Measurements from ENCODE around the gene PTF1A. TPM values are rescaled to one million over a fixed set of nuclear protein-coding genes. Genes with fewer than 3 reads are reported as not detected.

PTF1A gene
- total RNA-seq, 2 donors from 2014 or later: not detected

DNA sequence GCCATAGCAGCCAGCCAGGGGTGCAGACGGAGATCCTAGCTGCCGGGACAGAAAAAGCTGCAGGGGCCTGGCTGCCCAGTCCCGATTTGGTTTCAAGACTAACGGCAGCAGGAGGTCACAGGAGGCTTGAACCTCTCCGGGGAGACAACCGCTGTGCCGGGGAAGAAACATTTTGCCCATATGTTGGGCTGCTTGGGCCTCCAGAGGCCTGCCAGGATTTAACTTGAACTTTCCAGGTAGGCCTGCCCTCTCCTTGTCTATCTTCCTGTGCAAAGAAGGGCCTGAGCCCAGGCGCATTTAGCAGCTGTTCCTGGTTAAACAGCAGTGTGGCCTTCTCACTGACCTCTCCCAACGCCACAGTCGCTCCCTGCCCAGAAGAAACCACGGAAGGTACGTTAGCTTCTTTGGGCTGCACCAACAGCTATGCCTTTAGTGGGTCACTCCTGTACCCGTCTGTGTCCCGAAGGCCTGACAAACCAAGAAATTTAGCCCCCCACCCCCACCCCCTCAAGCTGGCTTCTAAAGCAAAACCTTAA lies 17.1 kb upstream of the PTF1A start:
- ATAC-seq (no peak), DNase-seq (no peak)
- intact Hi-C loops (cut with DNase I, micrococcal nuclease): no loop called here

DNA sequence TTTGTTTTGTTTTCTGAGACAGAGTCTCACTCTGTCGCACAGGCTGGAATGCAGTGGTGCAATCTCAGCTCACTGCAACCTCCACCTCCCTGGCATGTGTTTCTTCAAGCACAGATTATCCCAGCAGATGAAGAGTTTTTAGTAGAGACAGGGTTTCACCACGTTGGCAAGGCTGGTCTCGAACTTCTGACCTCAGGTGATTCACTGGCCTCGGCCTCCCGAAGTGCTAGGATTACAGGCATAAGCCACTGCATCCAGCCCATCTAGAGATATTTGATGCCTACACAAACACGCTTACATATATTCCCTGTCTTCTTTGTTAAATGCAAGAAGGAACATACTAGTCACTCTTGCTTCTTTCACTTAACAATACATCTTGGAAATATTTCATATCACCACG lies 5.9 kb upstream of the PTF1A start:
- intact Hi-C loops (cut with DNase I, micrococcal nuclease): no loop called here
- DNase-seq: no peak
- ATAC-seq: no peak

DNA sequence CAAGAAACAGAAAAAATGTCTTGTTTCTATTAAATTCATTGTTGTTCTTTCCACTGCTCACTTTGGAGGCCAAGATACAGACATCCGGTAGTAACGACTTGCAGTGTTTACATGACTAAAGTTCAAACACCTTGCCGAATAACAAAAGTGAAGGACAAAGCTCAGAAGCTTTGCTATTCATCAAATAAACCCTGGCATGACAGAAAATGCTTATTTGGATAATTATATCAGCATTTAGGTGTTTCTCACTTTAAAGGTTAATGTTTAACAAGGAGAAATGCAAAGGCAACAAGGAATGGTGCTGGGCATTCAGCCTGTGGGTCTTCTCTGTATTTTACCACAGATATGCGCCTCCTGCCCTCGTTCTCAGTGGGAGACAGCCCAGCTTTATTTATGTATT lies 5.4 kb upstream of the PTF1A start:
- no peak for DNase-seq
- peak; percentile 48 for ATAC-seq
- intact Hi-C loops (cut with DNase I, micrococcal nuclease): no loop called here

DNA sequence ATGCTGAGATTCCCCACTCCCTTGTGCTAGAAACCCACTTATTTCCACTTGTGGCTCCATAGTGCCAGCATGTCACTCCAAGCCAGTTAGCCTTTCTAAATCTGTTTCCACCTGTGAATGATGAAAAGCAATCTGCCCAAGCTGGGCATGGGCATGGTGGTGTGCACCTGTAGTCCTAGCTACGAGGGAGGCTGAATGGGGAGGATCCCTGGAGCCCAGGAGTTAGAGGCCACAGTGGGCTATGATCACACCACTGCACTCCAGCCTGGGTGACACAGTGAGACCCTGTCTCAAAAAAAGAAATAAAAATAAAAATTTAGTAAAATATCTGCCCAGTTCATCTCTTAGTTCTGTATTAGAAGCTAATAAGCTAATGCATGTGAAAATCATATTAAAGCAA lies 5.0 kb upstream of the PTF1A start:
- ATAC-seq (no peak), DNase-seq (no peak)
- intact Hi-C loops (cut with DNase I, micrococcal nuclease): no loop called here

DNA sequence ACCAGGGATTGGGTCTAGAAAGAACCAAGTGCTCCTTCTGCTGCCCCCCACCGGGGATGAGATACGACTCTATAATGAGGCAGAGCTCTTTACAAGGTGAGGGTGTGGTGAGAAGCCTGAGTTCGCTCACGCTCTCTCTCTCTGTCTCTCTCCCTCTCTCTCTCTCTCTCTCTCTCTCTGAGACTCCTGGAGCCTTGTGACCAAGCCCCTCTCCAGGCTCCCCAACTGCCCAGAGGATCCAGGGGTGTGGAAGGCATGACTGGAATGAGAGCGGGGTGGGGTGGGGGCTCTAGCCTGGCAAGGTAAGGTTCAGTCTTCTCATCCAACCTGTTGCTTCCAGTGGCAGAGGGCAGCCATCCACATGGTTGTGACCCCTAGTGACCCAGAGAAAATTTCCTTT lies 3.1 kb upstream of the PTF1A start:
- intact Hi-C loops (cut with DNase I, micrococcal nuclease): no loop called here
- DNase-seq (no peak), ATAC-seq (no peak)

DNA sequence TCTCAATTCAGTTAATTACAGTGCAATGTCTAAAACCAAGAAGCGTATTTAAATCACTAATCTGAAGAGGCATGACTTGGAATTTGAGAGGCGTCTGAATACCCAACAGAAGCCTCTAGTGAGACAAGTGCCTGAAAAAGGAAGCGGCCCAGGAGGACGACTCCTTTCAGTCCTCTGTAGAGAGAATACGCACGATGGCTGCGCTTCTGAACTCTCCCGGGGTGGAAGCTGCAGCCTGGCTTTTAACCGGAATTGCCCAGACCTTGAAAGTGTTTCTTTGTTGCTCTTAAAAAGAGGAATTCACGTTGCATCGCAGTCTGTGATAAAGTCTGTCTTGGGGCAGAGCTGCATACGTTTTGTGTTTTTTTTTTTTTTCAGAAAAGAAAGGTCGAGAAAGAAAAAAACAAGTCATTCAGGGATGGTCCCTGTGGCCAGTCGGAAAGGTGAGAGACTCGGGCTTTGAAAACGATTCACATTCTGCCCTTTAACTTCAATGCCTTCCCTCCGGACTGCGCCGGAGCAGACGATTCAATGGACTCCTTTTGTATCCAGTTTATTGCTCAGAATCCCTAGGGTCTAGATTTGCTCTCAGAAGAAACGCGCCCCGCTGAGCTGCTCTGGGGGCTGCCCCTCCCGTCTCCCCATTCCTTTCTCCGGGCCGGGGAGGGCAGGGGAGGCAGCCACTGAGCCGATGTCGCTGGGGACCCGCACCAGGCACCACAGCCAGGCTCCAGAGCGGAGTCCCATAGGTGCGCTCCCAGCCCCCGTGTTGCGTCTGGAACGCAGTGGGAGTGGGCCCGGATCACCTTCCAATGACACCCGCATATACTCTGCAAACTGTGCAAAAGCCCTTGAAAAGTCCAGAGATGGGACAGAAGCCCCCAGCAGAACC lies 994 bp upstream of the PTF1A start:
- intact Hi-C loops (cut with DNase I, micrococcal nuclease): no loop called here
- ATAC-seq (no peak), DNase-seq (no peak)

DNA sequence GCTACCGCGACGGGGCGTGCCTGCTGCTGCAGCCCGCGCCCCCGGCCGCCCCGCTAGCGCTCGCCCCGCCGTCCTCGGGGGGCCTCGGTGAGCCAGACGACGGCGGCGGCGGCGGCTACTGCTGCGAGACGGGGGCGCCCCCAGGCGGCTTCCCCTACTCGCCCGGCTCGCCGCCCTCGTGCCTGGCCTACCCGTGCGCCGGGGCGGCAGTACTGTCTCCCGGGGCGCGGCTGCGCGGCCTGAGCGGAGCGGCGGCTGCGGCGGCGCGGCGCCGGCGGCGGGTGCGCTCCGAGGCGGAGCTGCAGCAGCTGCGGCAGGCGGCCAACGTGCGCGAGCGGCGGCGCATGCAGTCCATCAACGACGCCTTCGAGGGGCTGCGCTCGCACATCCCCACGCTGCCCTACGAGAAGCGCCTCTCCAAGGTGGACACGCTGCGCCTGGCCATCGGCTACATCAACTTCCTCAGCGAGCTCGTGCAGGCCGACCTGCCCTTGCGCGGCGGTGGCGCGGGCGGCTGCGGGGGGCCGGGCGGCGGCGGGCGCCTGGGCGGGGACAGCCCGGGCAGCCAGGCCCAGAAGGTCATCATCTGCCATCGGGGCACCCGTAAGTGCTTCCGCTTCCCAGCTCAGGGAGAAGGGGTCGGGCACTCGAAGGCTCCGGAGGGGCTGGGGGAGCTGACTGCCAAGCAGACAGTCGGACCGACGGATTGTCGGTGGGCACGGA lies 761 bp downstream of the PTF1A start:
- ATAC-seq (no peak), DNase-seq (no peak)
- intact Hi-C loops (cut with DNase I, micrococcal nuclease): no loop called here

DNA sequence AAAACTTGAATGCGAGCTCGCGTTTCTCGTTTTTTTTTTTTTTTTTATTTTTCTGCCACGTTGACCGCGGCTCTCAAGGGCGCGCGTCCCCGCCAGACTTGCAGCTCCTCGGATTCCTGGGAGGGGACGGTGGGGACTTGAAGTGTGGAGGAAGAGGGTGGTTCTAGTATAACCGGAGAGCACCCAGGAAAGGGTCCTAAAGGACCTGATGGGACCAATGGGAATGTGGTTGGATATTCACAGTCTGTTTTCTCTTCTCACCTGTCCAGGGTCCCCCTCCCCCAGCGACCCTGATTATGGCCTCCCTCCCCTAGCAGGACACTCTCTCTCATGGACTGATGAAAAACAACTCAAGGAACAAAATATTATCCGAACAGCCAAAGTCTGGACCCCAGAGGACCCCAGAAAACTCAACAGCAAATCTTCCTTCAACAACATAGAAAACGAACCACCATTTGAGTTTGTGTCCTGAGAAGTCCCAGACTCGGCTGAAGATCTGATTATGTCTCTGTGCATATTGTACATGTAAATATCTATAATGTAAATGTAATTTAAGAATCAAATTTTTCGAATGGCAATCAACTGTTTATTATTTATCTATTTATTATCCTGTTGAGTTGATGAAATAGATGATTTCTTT lies 1.4 kb downstream of the PTF1A start:
- DNase-seq (no peak), ATAC-seq (no peak)
- intact Hi-C loops (cut with DNase I, micrococcal nuclease): no loop called here

DNA sequence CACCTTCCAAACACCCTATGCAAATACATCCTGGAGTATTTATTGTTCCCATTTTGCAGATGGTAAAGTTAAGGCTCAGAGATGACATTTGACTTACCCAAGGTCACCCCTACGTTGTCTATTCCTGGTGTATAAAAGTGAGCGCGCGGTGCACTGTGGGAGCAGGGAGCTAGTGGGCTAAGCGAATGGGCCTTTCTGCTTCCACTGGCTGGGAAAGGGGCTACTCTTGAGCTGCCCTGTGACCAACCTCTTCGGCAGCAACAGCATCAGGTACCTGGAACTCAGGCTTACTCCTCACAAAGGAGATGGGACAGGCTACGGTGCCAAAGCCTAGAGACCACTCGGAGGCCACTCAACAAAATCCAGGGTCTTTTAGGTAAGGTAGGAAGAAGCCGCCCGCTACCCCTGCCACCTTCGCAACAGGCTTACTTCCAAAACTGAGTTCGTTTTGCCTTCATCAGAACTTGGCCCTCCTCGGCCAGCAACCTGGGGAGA lies 2.4 kb downstream of the PTF1A start:
- no peak for ATAC-seq
- intact Hi-C loops (cut with DNase I, micrococcal nuclease): no loop called here
- DNase-seq: no peak

DNA sequence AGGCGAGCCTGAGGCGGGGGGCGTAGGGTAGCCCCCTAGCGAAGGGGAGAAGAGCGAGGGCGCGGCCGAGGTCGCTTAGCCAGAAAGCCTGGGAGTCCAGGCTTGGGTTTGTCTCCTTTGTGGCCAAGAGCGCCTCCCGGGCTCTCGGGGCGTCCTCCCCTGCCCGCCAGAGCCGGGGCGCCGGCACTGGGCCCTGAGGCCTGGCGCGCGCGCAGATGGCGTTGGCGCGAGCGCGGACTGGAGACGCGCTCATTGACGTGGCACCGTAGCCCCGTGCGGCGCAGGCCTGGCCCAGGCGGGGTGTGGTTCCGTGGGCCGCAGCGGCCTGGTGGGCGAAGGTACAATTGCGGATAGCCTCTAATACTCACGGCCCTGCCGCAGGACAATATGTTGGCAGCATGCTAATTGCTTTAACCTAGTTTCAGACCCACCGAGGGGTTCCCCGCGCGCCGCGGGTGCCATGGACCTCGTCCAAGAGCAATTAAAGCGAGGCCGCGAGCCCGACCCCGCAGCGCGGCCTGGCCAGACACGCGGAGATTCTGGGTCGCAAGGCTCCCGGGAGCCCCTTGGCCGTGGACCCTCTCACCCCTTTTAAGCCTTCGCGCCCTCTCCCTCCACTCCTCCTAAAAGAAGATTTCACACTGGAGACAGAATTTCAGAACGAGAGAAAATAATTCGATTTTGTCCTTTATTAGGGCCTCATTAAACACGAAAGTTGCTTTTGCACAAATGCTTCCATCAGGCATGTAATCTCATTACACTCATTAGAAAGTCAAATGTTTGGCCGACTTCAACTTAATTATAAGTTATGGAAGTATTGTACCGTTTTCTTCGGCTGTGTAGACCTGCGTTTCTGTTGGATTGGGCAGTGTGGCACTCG lies 3.1 kb downstream of the PTF1A start:
- ATAC-seq (no peak), DNase-seq (no peak)
- intact Hi-C loops (cut with DNase I, micrococcal nuclease): no loop called here

DNA sequence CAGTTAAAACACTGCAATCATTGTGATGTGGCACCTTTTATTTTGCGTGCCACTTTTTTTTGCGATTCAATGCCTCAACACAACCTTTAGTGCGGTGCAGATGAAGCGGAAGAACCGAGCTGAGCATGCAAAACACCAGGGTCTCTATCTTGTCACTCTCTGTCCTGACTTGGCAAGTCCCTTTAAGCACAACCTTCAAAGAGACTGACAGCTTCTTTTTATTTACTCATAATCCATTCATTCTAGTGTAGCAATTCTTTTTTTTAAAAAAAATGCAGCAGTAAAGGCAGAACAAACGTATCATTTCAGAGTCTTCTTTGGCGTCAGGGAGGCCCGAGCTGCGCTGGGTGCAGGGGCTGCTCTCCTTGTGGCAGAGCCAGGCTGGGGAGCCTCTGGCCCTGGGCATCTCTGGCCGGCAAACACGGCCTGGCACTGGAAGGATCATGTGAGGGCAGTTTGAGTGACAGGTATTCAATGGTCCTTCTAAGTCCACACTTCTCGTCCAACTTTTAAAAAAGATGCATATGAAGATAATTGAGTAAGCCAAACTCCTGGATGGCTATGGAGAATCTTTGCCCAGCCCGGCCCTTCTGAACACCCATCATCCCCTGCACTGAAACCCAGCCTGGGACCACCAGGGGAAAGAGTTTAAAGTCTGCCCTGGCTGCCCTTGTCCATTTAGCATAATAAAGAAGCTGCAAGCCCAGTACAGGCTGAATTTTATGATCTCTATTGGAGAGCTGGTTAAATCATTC lies 3.9 kb downstream of the PTF1A start:
- no peak for DNase-seq
- ATAC-seq: no peak
- intact Hi-C loops (cut with DNase I, micrococcal nuclease): no loop called here

DNA sequence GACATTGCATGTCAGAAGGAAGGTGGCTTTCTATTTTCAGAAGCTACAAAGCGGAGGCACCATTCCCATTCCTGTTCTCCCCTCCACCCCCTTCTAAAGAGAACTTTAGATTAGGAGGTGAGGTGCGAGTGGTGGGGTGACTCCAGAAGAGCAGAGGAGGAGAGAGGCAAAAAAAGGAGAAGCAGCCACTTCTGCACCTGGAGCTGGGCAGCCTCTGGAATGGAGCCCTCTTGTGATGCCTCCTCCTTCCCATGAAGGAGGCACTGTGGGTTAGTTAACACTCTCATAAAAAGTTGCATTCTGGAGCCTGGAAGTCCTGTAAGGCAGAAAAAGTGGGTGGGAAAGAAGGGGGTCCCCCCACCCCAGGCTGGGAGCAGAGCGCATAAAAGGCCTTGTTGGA lies 4.8 kb downstream of the PTF1A start:
- no peak for ATAC-seq
- intact Hi-C loops (cut with DNase I, micrococcal nuclease): no loop called here
- no peak for DNase-seq

DNA sequence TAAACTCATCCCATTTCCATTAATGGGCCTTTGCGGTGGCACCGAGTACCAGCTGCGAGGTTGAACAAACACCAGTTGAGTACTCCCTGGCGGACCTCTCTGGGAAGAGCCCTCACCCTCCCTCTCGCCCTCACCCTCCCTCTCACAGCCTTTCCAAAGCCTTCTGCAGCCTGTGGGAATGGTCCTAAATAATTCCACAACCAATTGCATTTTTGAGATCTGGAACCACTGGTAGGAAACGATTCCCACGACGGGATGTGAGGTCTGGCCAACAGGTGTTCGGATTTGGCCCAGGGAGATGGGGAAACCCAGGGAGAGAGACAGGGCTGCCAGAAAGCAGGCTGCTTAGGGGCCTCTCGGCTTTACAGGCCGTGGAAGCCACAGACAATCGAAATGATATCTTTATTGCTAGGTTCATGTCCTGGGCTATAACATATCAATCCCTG lies 5.3 kb downstream of the PTF1A start:
- intact Hi-C loops (cut with DNase I, micrococcal nuclease): no loop called here
- no peak for DNase-seq
- ATAC-seq: no peak

DNA sequence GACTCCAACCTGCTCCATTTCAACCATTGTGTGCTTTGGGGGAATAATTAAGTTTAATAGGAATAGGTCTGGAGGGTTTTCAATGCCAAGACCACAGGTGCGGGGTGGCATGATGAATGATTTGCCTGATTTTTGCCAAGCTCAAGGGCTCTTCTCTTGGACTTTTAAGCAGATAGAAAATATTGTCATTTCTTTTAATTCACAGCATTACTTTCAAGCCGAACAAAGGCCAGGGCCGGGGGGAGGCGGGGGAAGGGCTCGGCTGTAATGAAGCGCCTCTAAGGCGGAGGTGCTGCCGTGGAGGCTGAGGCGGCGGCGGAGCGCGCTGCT lies 6.5 kb downstream of the PTF1A start:
- intact Hi-C loops (cut with DNase I, micrococcal nuclease): no loop called here
- no peak for DNase-seq
- ATAC-seq: no peak

DNA sequence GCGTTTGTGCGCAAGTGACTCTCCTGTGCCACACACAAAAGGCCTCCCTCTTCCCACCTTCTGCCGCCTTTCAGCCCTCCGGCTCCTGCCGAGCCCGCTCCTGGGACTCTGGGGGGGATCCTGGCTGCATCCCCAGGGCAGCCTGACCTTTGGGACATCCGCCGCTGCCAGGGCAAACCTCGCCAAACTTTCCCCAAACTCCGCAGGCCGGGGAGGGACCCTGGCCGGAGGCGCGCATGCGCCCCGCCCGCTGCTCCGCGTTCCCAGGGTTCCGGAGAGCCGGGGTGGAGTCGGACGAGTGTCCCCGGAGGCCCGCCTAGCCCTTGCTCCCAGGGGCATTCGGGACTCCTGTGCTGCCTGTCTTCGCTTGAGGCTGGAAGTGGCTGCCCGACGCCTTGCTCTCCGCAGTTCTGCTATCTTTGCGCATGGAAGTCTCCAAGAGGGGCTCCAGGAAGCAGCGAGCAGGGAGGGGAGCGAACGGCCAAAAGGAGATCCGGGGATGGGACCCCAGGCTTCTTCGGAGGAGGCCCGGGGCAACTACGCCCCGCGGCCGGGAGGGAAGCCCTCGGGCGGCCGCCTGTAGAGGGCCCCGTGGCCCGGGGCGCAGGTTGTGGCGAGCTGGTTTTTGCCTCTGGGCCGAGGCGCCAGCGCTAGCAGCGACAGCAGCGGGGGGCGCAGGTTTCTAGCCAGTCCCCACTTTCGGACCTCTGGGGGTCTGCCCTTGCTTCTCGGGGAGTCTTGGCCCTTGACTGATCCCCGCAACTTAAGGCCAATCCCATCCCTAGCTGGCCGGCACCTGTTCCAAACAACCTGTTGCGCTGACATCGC lies 7.0 kb downstream of the PTF1A start:
- ATAC-seq (no peak), DNase-seq (no peak)

DNA sequence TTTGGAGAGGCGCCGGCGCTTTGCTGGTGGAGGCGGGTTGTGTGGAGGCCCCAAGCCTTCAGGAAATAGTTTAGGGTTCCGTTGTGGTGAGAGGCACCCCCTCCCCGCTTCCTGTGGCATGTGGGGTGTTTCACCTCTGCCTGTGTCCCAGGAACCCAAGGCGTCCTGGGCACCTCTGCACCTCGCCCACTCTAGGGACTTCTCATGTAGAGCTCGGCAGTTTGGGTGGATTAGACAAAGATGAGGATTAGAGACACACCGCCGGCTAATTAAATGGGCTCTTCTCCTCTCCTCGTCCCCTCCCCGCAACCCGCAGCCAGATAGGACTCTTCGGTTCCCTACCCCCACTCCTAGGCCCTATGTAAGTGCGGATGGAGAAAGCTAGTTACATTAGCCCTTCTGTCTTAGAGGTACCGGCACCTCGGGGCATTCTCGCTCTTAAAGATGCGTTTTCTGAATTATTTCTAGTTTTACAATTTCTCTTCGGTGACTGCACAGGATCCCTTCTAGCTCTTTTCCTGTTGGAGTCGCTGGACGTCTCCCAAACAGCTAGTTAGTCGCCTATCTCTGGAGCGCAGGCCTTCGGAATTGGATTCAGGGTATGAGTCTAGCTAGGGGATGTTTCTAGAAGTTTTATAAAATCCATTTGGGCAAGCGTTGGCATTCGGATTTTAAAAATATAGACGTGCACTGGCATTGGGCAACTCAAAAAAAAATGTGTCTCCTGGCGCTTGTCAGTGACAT lies 7.8 kb downstream of the PTF1A start:
- DNase-seq: no peak
- ATAC-seq: no peak
- intact Hi-C loops (cut with DNase I, micrococcal nuclease): no loop called here

More for the DNA sequence above, 7.0 kb downstream of the PTF1A start:
- intact Hi-C loops (cut with DNase I, micrococcal nuclease): no loop called here

DNA sequence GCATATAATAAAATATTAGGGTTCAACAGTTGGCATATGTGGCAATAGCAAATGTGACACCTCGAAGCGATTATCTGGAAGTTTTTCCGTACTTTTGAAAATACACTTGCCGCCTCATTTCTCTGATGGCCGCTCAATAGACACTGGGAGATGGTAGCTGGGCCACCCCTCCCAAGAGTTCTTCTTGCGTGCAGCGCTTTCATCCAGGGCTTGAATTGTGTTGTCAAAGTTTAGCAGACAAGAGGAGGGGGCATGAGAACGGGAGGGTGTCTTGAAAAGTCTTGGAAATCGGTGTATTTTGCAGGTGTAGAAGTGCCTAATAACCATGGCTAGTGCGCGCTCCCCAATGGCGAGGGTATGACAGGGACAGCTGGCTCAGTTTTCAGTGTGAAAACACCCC lies 8.5 kb downstream of the PTF1A start:
- DNase-seq: no peak
- ATAC-seq: no peak
- intact Hi-C loops (cut with DNase I, micrococcal nuclease): no loop called here

Data from left colon (tissue), 2 donors.